ENCODE data around the gene SLC17A6.

DNA sequence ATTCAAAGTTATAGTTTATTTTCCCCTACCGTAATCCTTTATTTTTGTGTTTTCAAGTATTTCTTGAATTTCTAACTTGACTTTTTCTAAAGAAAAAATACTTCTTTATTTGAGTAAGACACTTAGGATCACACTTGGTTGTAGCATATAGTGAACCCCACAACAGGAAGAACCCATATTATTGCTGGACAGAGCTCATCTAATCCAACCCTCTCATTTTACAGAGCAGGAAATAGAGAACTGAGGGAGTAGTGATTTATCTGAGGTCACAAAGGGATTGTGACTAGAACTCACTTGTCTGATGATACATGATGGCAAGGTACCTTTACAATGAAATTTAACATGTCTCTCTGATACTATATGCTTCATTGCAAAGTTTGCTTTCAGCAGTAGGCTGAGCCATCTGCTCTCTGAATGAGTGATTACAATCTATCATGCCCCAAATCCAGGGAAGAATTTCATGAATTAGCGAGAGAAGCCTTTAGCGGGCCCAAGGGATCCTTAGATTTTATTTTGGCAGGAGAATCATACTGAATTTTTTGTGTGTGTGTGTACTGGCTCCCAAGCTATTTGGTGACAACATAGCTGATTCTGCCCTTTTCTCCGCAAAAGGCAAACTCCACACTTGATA is 9.8 kb downstream of the SLC17A6 start:
- TF ChIP-seq, protein P1, sequence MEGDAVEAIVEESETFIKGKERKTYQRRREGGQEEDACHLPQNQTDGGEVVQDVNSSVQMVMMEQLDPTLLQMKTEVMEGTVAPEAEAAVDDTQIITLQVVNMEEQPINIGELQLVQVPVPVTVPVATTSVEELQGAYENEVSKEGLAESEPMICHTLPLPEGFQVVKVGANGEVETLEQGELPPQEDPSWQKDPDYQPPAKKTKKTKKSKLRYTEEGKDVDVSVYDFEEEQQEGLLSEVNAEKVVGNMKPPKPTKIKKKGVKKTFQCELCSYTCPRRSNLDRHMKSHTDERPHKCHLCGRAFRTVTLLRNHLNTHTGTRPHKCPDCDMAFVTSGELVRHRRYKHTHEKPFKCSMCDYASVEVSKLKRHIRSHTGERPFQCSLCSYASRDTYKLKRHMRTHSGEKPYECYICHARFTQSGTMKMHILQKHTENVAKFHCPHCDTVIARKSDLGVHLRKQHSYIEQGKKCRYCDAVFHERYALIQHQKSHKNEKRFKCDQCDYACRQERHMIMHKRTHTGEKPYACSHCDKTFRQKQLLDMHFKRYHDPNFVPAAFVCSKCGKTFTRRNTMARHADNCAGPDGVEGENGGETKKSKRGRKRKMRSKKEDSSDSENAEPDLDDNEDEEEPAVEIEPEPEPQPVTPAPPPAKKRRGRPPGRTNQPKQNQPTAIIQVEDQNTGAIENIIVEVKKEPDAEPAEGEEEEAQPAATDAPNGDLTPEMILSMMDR (IDR thresholded peaks at IDR 0.05; ENCODE audit: low read depth, low read length, missing input control) = no peak
- TF ChIP-seq, protein P2, sequence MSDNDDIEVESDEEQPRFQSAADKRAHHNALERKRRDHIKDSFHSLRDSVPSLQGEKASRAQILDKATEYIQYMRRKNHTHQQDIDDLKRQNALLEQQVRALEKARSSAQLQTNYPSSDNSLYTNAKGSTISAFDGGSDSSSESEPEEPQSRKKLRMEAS (IDR thresholded peaks at IDR 0.05) = no peak
- TF ChIP-seq, protein P3, sequence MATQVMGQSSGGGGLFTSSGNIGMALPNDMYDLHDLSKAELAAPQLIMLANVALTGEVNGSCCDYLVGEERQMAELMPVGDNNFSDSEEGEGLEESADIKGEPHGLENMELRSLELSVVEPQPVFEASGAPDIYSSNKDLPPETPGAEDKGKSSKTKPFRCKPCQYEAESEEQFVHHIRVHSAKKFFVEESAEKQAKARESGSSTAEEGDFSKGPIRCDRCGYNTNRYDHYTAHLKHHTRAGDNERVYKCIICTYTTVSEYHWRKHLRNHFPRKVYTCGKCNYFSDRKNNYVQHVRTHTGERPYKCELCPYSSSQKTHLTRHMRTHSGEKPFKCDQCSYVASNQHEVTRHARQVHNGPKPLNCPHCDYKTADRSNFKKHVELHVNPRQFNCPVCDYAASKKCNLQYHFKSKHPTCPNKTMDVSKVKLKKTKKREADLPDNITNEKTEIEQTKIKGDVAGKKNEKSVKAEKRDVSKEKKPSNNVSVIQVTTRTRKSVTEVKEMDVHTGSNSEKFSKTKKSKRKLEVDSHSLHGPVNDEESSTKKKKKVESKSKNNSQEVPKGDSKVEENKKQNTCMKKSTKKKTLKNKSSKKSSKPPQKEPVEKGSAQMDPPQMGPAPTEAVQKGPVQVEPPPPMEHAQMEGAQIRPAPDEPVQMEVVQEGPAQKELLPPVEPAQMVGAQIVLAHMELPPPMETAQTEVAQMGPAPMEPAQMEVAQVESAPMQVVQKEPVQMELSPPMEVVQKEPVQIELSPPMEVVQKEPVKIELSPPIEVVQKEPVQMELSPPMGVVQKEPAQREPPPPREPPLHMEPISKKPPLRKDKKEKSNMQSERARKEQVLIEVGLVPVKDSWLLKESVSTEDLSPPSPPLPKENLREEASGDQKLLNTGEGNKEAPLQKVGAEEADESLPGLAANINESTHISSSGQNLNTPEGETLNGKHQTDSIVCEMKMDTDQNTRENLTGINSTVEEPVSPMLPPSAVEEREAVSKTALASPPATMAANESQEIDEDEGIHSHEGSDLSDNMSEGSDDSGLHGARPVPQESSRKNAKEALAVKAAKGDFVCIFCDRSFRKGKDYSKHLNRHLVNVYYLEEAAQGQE (IDR thresholded peaks at IDR 0.05) = no peak
- TF ChIP-seq YY1 (IDR thresholded peaks at IDR 0.05) = no peak

Measured in liver (tissue), 2 donors.